Non-pigmented ciliary epithelial cell (primary cell): ENCODE measurements around the gene KRTAP10-10.
"Not testable (repeated sequence)": the region's sequence is repeated elsewhere in the genome, so short reads cannot be mapped to it uniquely, and the experiment has no call there.

ENCODE experiments used
- DNase-seq: peaks from one replicate; pipeline ENCODE4 v3.0.0-alpha.2; 2010; ENCODE audit warnings: low read depth

The KRTAP10-10 gene

DNA sequence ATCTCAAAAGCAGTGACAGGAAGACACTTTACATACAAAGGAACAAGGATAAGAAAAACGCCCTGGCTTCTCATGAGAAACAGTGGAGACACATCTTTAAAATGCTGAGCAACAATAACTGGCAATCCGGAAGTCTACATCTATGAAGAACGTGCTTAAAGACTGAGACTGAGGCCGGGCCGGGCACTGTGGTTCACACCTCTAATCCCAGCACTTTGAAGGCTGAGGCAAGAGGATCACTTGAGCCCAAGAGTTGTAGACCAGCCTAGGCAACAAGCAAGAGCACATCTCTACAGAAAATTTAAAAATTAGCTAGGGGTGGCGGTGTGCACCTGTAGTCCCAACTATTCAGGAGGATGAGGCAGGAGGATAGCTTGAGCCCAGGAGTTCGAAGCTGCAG is 46.9 kb downstream of the KRTAP10-10 start:
- no peak for DNase-seq

DNA sequence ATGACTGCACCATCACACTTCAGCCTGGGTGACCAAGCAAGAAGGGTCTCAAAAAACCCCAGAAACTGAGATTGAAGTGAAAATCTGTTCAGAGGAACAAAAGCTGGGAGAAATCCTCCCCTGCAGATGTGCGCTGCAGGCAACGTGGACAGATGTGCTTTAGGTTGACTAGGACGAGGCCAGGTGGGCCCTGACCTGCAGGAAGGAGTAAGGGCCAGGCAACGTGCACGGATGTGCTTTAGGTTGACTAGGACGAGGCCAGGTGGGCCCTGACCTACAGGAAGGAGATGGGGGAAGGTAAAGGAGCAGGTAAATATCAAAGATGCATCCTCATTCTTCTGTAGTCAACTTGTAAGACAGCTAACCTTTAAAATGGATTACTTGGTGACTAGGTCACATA is 47.3 kb downstream of the KRTAP10-10 start:
- no peak for DNase-seq

- not testable (repeated sequence) for DNase-seq
Measured at GRCh38 chr21:44685050-44685449, 47.9 kb downstream of the KRTAP10-10 start.

GRCh38 chr21:44686000-44686781 is 49.0 kb downstream of the KRTAP10-10 start:
- no peak for DNase-seq

DNA sequence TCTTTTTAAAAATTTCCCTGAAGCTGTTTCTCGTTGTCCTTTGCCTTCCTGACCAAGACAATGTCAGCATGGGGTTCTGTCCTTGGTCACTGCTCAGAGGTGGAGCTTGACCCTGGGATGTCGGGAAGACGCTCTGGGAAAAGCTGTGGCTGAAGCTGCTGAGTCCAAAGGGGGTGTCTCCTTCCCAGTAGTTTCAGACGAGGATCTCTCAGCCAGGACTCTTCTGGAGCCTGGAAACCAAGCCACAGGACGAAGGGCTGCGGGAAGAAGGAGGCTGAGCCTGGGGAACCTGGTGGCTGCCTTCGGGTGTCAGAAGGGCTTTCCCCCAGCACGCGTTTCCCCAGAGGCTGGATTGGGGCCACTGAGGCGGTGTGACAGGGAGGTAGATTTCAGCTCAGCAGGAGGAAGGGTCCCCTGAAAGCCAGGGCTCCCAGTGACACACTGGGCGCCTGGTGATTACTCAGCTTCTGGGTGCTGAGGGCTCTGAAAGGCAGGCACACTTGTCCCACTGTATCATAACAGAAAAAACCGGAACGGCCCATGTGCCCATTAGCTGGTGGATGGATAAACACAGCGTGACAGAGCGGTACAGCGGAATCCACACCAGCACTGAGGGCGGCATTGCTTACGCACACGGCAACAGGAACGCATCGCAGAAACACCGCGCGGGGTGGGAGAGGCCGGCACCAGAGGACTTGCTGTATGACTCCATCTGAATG is 49.8 kb downstream of the KRTAP10-10 start:
- no peak for DNase-seq

GRCh38 chr21:44687671-44688070 is 50.5 kb downstream of the KRTAP10-10 start:
- no peak for DNase-seq
